ENCODE results near the gene CUL4A. TPM values are rescaled to one million over a fixed set of nuclear protein-coding genes. Genes with fewer than 3 reads are reported as not detected.

Gene CUL4A
- total RNA-seq, 6 experiments from 2014 or later: 90.5 to 104 (median 97.0) TPM

DNA sequence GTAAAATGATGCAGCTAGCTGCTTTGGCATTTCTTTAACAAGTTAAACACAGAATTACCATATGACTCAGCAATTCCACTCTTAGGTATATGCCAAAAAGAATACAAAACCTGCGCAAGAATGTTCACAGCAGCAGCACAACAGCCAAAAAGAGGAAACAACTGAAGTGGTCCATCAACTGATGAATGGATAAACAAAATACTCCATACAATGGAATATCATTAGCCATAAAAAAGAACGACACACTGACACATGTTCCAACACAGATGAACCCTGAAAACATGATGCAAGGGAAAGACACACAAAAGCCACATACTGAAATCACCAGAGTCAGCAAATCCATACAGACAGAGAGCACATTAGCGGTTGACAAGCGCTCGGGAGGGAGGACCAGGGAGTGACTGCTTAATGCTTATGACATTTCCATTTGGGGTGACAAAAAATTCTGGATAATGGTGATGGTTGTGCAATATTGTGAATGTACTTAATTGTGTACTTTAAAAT, 3.9 kb upstream of the CUL4A start:
- H3K27ac Mint-ChIP-seq: peak overlapping the region; percentile 81
- peak; percentile 31 for DNase-seq
- TF ChIP-seq, protein P1, sequence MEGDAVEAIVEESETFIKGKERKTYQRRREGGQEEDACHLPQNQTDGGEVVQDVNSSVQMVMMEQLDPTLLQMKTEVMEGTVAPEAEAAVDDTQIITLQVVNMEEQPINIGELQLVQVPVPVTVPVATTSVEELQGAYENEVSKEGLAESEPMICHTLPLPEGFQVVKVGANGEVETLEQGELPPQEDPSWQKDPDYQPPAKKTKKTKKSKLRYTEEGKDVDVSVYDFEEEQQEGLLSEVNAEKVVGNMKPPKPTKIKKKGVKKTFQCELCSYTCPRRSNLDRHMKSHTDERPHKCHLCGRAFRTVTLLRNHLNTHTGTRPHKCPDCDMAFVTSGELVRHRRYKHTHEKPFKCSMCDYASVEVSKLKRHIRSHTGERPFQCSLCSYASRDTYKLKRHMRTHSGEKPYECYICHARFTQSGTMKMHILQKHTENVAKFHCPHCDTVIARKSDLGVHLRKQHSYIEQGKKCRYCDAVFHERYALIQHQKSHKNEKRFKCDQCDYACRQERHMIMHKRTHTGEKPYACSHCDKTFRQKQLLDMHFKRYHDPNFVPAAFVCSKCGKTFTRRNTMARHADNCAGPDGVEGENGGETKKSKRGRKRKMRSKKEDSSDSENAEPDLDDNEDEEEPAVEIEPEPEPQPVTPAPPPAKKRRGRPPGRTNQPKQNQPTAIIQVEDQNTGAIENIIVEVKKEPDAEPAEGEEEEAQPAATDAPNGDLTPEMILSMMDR (IDR thresholded peaks at IDR 0.05): no peak

DNA sequence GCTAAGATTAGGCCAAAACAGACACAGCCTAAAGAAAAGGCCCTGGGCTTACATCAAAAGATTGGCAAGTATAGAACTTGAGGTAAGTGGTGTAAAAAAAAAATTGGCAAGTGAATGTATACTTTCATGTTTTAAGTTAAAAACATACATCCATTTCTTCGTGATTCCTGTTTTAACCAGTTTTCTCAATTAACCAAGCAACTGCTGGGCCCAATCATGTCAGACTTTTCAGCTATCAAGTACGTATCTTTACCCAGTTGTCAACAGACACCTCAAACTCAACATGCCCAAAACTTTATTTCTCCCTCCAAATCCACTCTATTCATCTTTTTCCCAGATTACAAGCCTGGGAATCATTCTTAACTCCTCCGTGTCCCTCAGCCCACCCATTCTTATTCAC, 2.0 kb upstream of the CUL4A start:
- peak overlapping the region; percentile 87 for H3K27ac Mint-ChIP-seq
- TF ChIP-seq, protein P1 (IDR thresholded peaks at IDR 0.05): no peak
- H3K4me1 Mint-ChIP-seq (ENCODE audit: low read depth): peaks cover 70% of the 10 kb centered on the region
- DNase-seq: no peak
- peaks cover 45% of the 10 kb centered on the region for H3K36me3 Mint-ChIP-seq (ENCODE audit: low read depth)
- H3K4me3 Mint-ChIP-seq: peak overlapping the region; percentile 94
- H3K9me3 Mint-ChIP-seq: no peaks in the 10 kb centered on the region
- H3K27me3 Mint-ChIP-seq (ENCODE audit: insufficient read depth): no peaks in the 10 kb centered on the region

More for the DNA sequence above, 3.9 kb upstream of the CUL4A start:
- Mint-ChIP-seq H3K4me3 (peak overlapping the region; percentile 94), H3K36me3 (ENCODE audit: low read depth) (peaks cover 34% of the 10 kb centered on the region), H3K4me1 (ENCODE audit: low read depth) (peaks cover 57% of the 10 kb centered on the region), H3K9me3 (no peaks in the 10 kb centered on the region), H3K27me3 (ENCODE audit: insufficient read depth) (no peaks in the 10 kb centered on the region)

DNA sequence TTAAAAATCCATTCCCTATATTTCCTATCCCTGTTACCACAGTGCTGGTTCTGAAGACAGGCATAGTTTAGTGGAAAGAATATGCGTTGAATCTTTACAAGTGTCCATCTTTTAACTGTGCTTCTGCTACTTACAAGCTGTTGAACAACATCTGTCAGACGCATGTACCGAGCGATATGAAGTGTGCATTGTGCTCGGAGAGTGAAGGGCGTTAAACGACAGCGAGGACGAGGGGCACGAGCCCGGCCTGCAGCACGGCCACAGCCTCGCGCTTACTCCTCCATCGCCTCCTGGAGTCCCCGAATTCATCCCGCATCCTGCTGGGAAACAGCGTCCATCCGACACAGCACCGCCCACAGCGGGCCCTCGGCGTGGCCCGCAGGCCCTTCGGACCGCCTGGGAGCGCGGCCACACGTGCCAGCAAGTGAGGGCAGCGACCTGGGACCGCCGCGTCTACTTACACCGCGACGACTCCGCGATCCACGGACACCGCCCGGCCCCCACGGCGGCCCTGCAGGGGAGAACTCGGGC, 1.5 kb upstream of the CUL4A start:
- Mint-ChIP-seq H3K36me3 (ENCODE audit: low read depth) (peaks cover 45% of the 10 kb centered on the region), H3K4me1 (ENCODE audit: low read depth) (peaks cover 65% of the 10 kb centered on the region), H3K4me3 (peak overlapping the region; percentile 94), H3K27ac (peak overlapping the region; percentile 87), H3K9me3 (no peaks in the 10 kb centered on the region), H3K27me3 (ENCODE audit: insufficient read depth) (no peaks in the 10 kb centered on the region)
- peak; percentile 45 for DNase-seq
- TF ChIP-seq, protein P1 (IDR thresholded peaks at IDR 0.05): no peak

DNA sequence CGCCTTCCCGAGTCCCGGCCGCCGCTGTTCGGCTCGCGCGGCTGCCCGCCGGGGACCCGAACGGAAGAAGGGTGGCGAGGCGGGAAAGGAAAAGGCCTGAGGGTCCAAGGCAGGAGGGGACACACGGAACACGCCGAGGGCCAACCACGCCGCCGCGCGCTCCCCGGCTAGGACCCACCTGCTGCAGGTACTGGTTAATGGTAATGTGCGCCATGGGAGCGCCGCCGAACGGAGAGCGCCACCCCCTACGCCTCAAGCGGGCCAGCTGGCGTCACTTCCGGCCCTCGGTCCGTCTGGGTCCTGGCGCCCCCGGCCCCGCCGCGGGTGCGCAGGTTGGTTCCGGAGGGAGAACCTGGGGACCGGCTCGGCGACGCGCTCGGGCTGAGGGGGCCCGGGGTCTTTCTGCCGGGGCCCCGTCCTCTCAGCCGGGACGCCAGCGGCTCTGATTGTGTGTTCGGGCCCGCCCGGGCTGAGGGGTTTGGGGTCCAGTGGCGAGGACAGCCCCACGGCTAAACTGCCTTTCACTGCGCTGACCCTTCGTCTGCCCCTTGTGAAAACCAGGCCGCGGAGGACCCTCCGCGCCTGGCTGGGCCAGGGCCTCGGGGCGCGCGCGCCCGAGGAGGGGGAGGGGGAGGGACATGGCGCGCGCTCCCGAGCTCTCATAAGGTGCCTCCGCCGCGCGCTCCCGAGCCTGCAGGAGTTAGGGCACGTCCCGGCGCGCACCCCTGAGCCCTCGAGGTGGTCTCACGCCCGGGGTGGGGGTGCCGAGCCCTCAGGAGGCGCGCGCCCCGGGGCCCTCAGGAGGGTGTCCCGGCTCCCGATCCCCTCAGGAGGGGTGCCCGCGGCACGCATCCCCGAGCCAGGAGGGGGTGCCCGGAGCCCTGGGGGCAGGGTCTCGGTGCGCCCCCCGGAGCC, 735 bp upstream of the CUL4A start, which contains the start of gene PCID2:
TSS of gene PCID2 (minus strand) at position 249 of the 915 bp plus-strand sequence. CDS start at position 214, 35 bp downstream.
- no peaks in the 10 kb centered on the region for H3K9me3 Mint-ChIP-seq
- peak; percentile 70 for DNase-seq
- peak within 1 kb of the TSS; percentile 94 for H3K4me3 Mint-ChIP-seq
- H3K27ac Mint-ChIP-seq: peak within 1 kb of the TSS; percentile 87
- H3K36me3 Mint-ChIP-seq (ENCODE audit: low read depth): peaks cover 48% of the 10 kb centered on the region
- H3K27me3 Mint-ChIP-seq (ENCODE audit: insufficient read depth): no peaks in the 10 kb centered on the region
- TF ChIP-seq, protein P1 (IDR thresholded peaks at IDR 0.05): no peak
- H3K4me1 Mint-ChIP-seq (ENCODE audit: low read depth): peaks cover 58% of the 10 kb centered on the region

DNA sequence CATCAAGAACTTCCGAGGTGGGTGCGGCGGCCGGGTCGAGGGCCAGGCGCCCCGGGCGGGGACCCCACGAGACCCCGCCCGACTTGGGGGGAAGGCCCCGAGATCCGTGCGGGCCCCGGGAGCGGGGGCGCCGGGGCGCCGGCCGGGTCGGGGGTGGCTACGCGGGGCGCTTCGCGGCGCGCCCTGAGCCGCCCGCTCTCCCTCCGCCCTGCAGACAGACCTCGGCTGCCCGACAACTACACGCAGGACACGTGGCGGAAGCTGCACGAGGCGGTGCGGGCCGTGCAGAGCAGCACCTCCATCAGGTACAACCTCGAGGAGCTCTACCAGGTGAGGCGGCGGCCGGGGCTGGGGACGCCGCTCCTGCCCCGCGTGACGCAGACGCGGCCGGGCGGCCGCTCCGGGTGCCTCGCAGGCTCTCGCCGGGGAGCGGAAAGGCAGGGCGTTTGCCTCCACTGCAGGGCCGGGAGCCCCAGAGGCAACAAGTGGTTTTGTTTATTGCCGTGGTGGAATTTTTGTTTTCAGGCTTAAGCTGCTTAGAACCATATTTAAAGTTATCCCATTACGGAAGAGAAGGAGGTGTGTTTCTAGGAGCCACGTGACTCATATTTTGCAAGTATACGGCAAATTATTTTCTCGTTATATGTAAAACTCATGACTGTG, 477 bp downstream of the CUL4A start:
- peak; percentile 66 for DNase-seq
- Mint-ChIP-seq H3K4me1 (ENCODE audit: low read depth) (peaks cover 50% of the 10 kb centered on the region), H3K9me3 (no peaks in the 10 kb centered on the region), H3K27me3 (ENCODE audit: insufficient read depth) (no peaks in the 10 kb centered on the region), H3K36me3 (ENCODE audit: low read depth) (peaks cover 53% of the 10 kb centered on the region), H3K27ac (peak overlapping the region; percentile 81), H3K4me3 (peak overlapping the region; percentile 89)
- TF ChIP-seq, protein P1 (IDR thresholded peaks at IDR 0.05): peak; percentile 29; the same call in 1 of the 2 replicates

All from HFFc6 (cell line).